Brain pericyte (primary cell): ENCODE measurements around the gene AURKB.
"Not testable (repeated sequence)": the region's sequence is repeated elsewhere in the genome, so short reads cannot be mapped to it uniquely, and the experiment has no call there.

ENCODE experiments used
- DNase-seq: peaks from one replicate; pipeline ENCODE4 v3.0.0-alpha.2; 2012; ENCODE audit warnings: low read depth, low spot score

Gene AURKB

GRCh38 chr17:8189041-8189710 is 21.2 kb downstream of the AURKB start:
- DNase-seq, result no peak

DNA sequence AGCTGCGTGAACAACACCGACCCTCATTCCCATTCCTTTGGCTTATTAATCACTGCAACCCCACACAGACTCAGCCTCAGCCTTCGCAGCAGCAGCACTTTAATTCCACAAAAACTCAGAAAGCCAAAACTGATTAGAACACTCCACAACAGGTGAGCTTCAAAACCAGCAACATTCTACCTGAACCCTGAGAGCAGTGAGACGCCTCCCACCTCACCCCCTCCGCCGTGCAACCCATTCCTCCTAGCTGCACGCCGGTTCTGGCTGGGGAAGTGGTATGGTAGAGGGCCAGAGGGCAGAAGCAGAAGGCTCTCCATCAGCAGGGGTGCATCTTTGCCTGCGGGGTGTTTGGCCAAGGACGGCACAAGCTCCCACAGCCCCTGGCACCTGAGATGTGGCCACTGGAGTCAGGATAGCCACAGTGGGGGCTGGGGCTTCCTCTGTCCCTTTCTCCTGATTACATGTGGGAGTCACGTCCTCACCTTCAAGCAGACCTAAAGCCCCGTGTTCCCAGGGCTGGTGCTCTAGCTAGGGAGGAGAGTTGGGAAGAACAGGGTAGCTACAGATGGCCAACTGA is 22.0 kb downstream of the AURKB start:
- DNase-seq, result no peak

GRCh38 chr17:8187517-8188262 is 22.7 kb downstream of the AURKB start:
- DNase-seq, result peak; percentile 96

GRCh38 chr17:8186787-8187516 is 23.4 kb downstream of the AURKB start:
- DNase-seq, result peak; percentile 90

DNA sequence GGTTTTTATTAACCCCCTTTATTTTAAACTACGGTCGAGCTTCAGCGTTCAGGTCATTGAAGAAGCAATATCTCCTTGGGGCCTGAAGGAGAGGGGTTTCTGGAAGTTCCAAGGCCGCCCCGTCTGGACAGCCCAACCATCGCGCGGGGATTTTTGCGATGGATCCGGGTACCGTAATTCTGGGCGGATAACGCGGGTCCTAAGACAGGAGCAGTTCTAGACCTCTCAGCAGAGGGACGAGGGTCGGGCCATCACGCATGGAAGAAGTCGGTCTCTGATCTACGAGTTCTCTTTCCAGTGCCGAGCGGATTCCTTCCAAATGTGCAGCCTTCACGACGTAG is 24.0 kb downstream of the AURKB start:
- DNase-seq, result no peak

GRCh38 chr17:8185582-8186445 is 24.6 kb downstream of the AURKB start:
- no peak for DNase-seq

DNA sequence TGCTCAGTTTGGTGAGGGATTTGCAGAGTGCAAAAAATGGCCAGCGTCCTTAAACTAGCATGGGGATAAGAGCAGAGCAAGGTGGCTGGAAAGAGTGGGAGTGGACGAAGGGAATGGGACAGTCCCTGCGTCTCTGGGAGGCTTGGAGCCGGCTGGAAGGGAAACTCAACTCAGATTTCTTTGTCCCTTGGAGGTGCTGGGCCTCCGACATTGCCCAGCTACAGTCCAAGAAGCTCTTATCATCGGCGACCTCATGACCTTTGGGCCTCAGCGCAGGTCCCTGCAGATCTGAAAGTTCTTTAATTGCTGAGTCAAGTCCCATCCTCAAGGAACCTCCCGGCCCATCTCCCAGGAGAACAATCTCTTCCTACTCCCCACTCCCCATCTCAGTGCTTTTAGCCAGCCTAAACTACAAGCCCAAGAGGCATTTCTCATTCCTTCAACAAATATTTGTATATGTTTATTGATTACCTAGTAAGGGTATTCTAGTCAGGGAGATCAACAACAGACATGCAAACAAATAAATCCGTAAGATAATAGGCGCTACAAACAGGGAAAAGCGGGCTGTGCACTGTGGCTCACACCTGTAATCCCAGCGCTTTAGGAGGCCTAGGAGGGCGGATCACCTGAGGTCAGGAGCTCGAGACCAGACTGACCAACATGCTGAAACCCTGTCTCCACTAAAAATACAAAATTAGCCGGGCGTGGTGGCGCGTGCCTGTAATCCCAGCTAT is 33.2 kb downstream of the AURKB start:
- DNase-seq, result no peak

DNA sequence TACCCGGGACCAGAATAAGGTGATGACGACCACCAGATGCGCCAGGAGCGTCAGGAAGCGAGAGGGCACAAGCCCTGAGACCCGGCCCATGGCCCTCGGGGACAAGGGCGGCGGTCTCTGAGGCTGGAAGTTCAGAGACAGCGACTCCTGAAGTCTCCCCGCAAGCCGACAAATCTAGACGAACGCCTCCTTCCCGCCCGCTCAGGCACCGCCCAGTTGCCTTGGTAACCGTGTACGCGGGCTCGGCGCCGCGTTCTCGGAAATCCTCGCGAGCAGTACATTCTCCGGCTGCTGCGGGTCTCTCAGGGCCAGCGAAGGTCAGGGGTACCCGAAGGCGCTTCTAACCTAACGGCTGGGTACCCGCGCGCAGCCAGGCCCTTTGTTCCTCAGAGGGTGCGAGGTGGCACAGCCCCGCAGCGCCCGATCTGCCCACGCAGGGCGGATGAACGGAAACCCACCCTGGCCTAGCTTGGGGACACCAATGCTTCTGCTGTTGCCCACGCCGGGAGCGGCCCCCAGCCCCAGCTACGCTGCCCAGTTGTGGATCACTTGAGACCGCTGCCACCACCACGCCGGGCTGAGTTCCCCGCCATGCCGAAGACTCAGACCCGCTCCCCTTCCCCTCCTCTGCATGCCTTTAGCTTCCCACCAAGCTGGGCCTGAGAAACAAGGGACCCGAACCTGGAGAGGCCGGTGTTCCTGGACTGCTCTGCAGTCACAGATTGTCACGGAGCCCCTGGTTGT is 34.0 kb downstream of the AURKB start, which contains the start of gene TMEM107:
Gene TMEM107 (minus strand): TSS at position 184 of the 744 bp plus-strand sequence. CDS start 94 bp downstream, at position 90.
- no peak for DNase-seq

- DNase-seq, result no peak
Observed at GRCh38 chr17:8175795-8176196, 34.6 kb downstream of the AURKB start.

GRCh38 chr17:8173871-8174322 is 36.5 kb downstream of the AURKB start:
- DNase-seq, result no peak

DNA sequence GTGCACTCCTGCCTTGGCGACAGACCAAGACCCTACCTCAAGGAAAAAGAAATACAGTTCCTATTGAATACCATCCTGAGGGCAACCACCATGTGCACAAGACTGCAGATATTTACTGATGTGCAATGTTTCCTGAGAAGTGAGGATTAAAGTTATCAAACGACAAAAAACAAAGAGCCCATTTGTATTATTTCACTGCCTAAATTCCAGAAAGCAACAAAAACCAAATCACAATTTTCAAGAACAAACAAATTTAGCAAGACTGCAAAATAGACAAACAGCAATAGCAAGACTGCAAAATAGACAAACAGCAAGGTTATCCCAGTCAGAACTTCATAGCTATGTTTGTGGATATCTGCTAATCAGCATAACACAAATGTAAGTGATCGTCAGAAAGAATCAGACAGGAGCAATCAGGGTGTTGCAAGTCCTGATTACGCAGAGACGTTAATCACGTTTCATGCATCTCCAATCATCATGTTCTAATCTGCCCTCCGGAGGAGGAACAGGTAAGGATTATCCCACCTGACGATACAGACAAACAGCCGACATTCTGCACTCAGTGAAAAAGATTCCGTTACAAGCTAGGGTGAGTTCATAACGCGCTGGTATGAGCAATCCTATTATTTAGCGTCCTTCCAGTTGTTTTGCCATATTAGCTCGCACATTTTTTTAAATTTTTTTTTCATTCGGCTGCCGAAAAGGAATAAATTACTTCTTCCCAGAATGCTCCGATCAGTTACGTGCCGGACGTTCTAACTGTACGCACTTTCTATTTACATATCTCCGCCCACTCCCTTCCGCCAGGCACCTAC is 37.1 kb downstream of the AURKB start:
- DNase-seq, result peak; percentile 93

DNA sequence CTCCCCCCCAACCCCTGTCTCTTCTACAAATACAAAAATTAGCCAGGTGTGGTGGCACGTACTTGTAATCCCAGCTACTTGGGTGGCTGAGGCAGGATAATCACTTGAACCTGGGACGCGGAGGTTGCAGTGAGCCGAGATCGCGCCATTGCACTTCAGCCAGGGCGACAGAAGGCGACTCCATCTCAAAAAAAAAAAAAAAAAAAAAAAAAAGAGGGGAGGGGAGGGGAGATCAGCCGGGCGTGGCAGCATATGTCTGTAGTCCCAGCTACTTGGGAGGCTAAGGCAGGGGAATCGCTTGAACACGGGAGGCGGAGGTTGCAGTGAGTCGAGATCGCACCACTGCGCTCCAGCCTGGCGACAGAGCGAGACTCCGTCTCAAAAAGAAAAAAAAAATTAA is 40.2 kb downstream of the AURKB start:
- not testable (repeated sequence) for DNase-seq

DNA sequence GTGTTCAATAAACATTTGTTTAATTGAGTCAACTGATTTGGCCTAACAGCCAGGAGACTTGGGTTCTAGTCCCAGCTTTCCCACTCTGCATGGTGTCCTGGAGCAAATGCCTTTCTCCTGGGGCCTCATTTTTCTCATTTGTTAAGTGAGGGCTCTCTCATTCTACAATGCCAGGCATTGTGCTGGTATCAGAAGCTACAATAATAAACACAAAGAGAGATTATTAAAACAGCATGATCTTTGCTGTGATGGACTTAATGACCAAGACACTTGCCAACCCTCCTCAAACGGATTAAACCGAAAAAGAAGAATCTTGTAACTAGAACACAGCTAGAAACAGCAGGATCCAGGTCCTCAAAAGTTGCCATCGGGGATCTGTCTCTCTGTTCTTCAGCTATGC is 42.8 kb downstream of the AURKB start:
- DNase-seq, result no peak

DNA sequence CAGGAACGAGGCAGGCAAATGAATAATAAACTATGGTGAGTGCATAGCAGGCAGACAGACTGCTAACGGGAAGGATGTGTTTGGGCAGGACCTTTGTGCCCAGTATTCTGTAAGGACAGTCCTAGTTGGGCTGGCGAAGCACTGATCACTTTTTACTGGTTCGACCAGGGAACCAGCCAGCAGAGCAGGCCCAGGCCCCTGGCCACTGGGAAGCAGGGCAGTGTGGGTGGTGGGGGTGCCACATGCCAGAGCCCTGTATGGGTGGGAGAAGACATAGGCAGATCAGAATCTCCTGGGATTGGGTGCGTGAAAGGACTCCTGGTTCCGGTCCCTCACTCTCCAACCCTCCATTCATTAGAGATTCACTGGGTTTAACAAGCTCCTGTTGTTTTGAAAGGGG is 43.6 kb downstream of the AURKB start:
- DNase-seq, result no peak

- DNase-seq, result no peak
Observed at GRCh38 chr17:8164815-8165131, 45.6 kb downstream of the AURKB start.

DNA sequence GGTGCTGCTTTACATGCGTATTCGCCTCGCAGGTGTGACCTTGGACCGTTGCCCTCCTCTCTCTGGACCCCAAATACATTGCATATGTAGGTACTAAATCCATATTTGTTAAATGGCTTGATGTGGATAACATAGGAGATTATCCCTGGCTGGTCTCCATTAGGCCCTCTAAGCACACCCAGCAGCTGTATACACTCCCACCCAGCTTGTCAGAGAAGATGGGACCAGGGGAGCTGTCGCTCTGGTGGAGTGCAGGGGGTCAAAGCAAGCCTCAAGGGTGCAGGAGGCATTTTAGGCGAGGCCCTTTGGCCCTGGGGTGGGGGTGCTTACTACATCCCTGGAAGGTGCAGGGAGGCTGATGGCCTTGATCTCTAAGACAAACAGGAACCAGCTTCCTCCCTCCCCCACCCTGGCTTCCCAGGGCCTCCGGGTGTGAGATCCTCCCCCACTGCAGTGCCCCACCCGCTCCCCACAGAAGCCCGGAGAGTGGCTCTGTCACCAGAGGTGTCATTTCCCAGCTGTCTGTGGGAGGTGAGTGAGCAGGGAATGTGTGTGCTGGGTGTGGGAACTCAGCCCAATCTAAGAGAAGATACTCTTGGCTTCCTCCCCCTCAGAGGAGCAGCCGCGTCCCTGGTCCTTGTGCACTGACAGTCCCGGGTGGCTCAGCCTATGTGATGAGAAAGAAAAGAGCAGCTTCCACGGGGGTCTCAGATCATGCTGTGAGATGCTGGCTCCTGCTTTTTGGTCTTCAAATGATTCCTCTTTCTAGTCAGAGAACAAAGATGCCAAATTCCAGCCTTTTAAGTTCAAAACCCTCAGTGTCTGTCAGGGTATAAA is 46.2 kb downstream of the AURKB start:
- no peak for DNase-seq

DNA sequence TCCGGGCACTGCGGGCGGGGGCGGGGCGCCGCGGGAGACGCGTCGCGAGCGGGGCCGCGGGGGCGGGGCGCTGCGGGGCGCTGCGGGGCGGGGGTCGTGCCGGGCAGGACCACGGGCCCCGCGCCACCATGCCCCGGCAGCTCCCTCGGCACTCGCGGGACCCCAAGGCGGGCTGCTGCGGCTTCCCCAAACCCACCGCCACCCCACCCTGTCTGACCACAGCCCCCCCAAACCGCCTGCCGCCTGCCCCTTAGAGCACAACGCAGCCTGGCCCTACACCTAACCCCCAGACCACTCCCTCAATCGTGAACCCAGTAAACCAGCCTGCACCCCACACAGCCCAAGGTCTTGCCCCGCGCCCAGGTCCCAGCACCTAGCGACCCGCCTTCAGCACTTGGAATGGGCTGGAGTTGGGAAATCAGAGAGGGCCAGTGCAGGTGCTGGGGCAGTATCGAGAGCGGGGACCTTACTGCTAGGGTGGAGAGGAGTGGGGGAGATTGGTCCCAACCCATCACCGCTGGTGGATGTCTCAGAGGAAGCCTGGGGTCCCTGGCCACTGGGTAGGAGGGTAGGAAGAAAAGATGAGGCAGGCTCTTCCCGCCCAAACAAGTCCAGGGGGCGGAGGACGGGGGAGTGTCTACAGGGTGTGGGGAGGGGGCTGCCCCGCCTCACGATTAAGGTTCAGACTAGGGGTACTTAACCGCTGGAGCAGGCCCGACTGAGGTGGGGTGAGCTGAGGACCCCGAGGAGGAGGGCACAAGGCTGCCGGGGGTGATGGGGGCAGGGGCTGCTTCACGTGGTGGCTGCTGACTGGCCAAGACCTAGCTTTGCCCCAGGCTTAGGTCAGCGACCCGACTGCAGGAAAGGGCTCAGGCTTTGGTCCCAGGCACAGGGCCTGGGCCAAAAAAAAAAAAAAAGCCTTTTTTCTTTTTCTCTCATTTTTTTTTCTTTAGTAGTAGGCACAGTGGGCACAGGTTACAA is 47.1 kb downstream of the AURKB start:
- no peak for DNase-seq
